ENCODE results near the gene SLC22A13.
"Not testable (repeated sequence)": the region's sequence is repeated elsewhere in the genome, so short reads cannot be mapped to it uniquely, and the experiment has no call there.

SLC22A13 gene

GRCh38 chr3:38317192-38317759 lies 51.7 kb downstream of the SLC22A13 start:
- no peaks in the 10 kb centered on the region for H3K79me2 ChIP-seq
- H3K4me2 ChIP-seq (ENCODE audit: low read length): no peak overlapping the region
- no peaks in the 10 kb centered on the region for H3K4me1 ChIP-seq
- no peak overlapping the region for H3K27ac ChIP-seq
- H3K9ac ChIP-seq: no peak overlapping the region
- H3K9me3 ChIP-seq (ENCODE audit: control insufficient read depth, low read length): no peaks in the 10 kb centered on the region
- no peak overlapping the region for H3K4me3 ChIP-seq (ENCODE audit: low read depth, low read length)
- no peak overlapping the region for H2AFZ ChIP-seq
- H3K27me3 ChIP-seq (ENCODE audit: control insufficient read depth, insufficient read depth, low read length): no peaks in the 10 kb centered on the region
- H3K36me3 ChIP-seq (ENCODE audit: control insufficient read depth, insufficient read depth, low read length): no peaks in the 10 kb centered on the region
- TF ChIP-seq CTCF (IDR thresholded peaks at IDR 0.05): no peak

DNA sequence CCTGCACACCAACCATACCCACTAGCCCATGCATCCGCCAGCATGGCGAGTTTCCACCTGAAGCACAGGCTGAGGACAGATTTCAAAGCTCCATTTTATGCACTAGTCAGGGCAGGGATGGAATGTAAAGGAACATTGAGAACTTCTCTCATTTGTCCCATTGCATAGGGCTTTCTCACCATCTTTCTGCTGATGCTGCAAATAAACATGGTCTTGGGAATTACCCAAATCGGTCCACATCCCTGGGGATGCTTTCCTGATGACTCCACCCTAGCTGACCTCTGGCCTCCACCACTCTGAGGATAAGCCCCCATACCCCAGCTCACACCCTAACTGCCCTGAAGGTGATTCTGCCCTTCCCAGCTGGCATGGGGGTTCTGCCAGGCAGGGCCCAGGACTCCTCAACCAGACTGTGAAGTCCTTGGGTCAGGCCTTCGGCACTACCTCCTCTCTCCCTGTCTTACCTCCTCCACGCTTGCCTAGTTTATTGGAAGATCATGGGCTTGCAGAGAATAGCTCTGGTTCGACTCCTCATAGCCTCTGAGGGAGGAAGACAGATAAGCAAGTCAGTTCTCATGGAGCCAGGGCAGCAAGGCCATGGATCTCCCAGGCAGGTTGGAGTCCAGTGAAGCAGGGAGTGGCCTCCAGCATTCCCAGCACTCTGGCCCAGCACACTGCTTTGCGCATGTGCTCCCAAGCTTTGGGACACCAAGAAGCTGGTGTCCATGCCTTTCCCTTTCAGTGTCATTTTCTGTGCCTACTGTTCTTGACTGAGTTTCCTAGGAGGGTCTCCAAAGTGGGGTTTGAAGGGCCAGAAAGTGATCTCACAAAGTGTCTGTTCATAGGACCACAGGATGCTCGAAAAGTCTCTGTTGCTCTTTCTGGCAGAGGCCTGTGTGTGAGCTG lies 53.4 kb downstream of the SLC22A13 start:
- H3K79me2 ChIP-seq: no peaks in the 10 kb centered on the region
- no peak for TF ChIP-seq CTCF (IDR thresholded peaks at IDR 0.05)
- no peaks in the 10 kb centered on the region for H3K27me3 ChIP-seq (ENCODE audit: control insufficient read depth, insufficient read depth, low read length)
- no peaks in the 10 kb centered on the region for H3K36me3 ChIP-seq (ENCODE audit: control insufficient read depth, insufficient read depth, low read length)
- no peaks in the 10 kb centered on the region for H3K9me3 ChIP-seq (ENCODE audit: control insufficient read depth, low read length)
- no peaks in the 10 kb centered on the region for H3K4me1 ChIP-seq
- no peak overlapping the region for H3K4me2 ChIP-seq (ENCODE audit: low read length)
- no peak overlapping the region for H3K9ac ChIP-seq
- no peak overlapping the region for H2AFZ ChIP-seq
- H3K4me3 ChIP-seq (ENCODE audit: low read depth, low read length): no peak overlapping the region
- no peak overlapping the region for H3K27ac ChIP-seq

DNA sequence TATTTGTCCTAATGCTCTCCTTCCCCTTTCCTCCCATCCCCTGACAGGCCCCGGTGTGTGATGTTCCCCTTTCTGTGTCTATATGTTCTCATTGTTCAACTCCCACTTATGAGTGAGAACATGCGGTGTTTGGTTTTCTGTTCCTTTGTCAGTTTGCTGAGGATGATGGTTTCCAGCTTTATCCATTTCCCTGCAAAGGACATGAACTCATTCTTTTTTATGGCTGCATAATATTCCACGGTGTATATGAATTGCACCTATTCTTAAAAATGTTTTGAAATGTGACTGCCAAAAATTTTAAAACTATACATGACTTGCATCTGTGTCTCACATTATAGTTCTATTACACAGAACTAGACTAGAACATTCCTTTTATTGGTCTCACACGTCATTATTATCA lies 55.0 kb downstream of the SLC22A13 start:
- H3K9ac ChIP-seq; H3K27ac ChIP-seq; H3K79me2 ChIP-seq; H3K36me3 ChIP-seq (ENCODE audit: control insufficient read depth, insufficient read depth, low read length); H3K4me2 ChIP-seq (ENCODE audit: low read length); H3K27me3 ChIP-seq (ENCODE audit: control insufficient read depth, insufficient read depth, low read length); H3K4me3 ChIP-seq (ENCODE audit: low read depth, low read length); H2AFZ ChIP-seq; H3K4me1 ChIP-seq; H3K9me3 ChIP-seq (ENCODE audit: control insufficient read depth, low read length): not testable (repeated sequence)

DNA sequence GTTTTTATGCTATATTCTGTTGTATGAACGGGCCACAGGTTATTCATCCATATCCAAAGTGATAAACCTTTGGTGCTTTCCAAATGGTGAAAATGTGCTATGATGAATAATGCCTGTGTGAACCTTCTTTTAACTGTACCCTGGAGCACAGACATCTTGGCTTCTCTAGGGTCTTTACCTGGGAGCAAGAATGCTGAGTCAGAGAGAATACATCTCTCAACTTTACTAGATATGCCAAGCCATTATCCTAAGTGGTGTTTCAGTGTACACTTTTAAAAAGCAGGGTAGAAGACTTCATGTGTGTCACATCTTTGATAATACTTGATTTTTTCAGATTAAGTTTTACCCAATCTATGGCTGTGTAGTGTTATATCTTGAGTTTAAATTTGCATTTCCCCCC lies 57.4 kb downstream of the SLC22A13 start:
- TF ChIP-seq CTCF (IDR thresholded peaks at IDR 0.05): no peak
- H3K4me2 ChIP-seq (ENCODE audit: low read length): no peak overlapping the region
- no peak overlapping the region for H3K4me3 ChIP-seq (ENCODE audit: low read depth, low read length)
- H3K36me3 ChIP-seq (ENCODE audit: control insufficient read depth, insufficient read depth, low read length): no peaks in the 10 kb centered on the region
- H3K79me2 ChIP-seq: no peaks in the 10 kb centered on the region
- no peak overlapping the region for H2AFZ ChIP-seq
- H3K4me1 ChIP-seq: no peaks in the 10 kb centered on the region
- H3K9ac ChIP-seq: no peak overlapping the region
- no peaks in the 10 kb centered on the region for H3K27me3 ChIP-seq (ENCODE audit: control insufficient read depth, insufficient read depth, low read length)
- no peak overlapping the region for H3K27ac ChIP-seq
- H3K9me3 ChIP-seq (ENCODE audit: control insufficient read depth, low read length): no peaks in the 10 kb centered on the region

GRCh38 chr3:38325256-38325655 lies 59.6 kb downstream of the SLC22A13 start:
- no peaks in the 10 kb centered on the region for H3K9me3 ChIP-seq (ENCODE audit: control insufficient read depth, low read length)
- no peaks in the 10 kb centered on the region for H3K79me2 ChIP-seq
- no peak overlapping the region for H3K9ac ChIP-seq
- no peaks in the 10 kb centered on the region for H3K27me3 ChIP-seq (ENCODE audit: control insufficient read depth, insufficient read depth, low read length)
- no peak overlapping the region for H3K4me2 ChIP-seq (ENCODE audit: low read length)
- H3K27ac ChIP-seq: no peak overlapping the region
- no peaks in the 10 kb centered on the region for H3K4me1 ChIP-seq
- no peak for TF ChIP-seq CTCF (IDR thresholded peaks at IDR 0.05)
- H2AFZ ChIP-seq: no peak overlapping the region
- H3K4me3 ChIP-seq (ENCODE audit: low read depth, low read length): no peak overlapping the region
- H3K36me3 ChIP-seq (ENCODE audit: control insufficient read depth, insufficient read depth, low read length): no peaks in the 10 kb centered on the region

All from parathyroid adenoma (tissue), 2 donors.